HepG2 (cell line): Measurements from ENCODE around the gene HOXA11. TPM values are rescaled to one million over a fixed set of nuclear protein-coding genes. Genes with fewer than 3 reads are reported as not detected.

ENCODE experiments used
- GRHL1 ChIP-seq: sonication (generic); formaldehyde crosslinking; conservative IDR thresholded peaks from 2 replicates; pipeline ENCODE4 v1.8.0; 2022; ENCODE audit warnings: missing genetic modification reagents
- KDM6A ChIP-seq: IDR thresholded peaks from 2 replicates; pipeline ENCODE4 v1.6.1; 2016; ENCODE audit warnings: low read depth
- SOX13 ChIP-seq, 3 experiments: fragments of 450-650 bp in 1 of 3; sonication (generic) in 1 of 3; formaldehyde crosslinking in 1 of 3; IDR thresholded peaks in 2 of 3; conservative IDR thresholded peaks in 1 of 3; 2 replicates each; pipeline versions ENCODE4 v1.5.0 to v1.6.1; 2016 to 2020; ENCODE audit warnings: antibody characterized with exemption in 1 of 3, mild to moderate bottlenecking in 1 of 3, missing compliant biosample characterization in 1 of 3, missing genetic modification reagents in 1 of 3, moderate library complexity in 1 of 3
- STAG1 ChIP-seq: sonication (generic); formaldehyde crosslinking; IDR thresholded peaks from 2 replicates; pipeline ENCODE4 v1.4.0; 2020; ENCODE audit warnings: missing genetic modification reagents
- YY1 ChIP-seq: IDR thresholded peaks from 2 replicates; pipeline ENCODE4 v1.6.1; 2011; ENCODE audit warnings: low read length, low read depth, moderate library complexity, mild to moderate bottlenecking; ENCODE audit not compliant: insufficient read depth, insufficient replicate concordance
- ZNF430 ChIP-seq: sonication (generic); formaldehyde crosslinking; IDR thresholded peaks from 2 replicates; pipeline ENCODE4 v1.9.0; 2021; ENCODE audit warnings: mild to moderate bottlenecking, missing genetic modification reagents
- ZNF615 ChIP-seq: sonication (generic); formaldehyde crosslinking; IDR thresholded peaks from 2 replicates; pipeline ENCODE4 v1.5.0; 2020; ENCODE audit warnings: mild to moderate bottlenecking, missing genetic modification reagents, borderline replicate concordance
- ZNF792 ChIP-seq: IDR thresholded peaks from 2 replicates; pipeline ENCODE4 v1.6.1; 2016
- polyA plus RNA-seq, 8 experiments: library from polyadenylated mRNA; depleted of rRNA in 3 of 8; stranded (reverse) in 7 of 8; unstranded in 1 of 8; fragments of >200 nt; fragmentation: Illumina TruSeq in 4 of 8; extraction: Trizol in 4 of 8; gene quantifications; 2 replicates each; pipeline versions ENCODE4 v1.2.1 to v1.2.3, GENCODE V29; 2011 to 2016; ENCODE audit warnings: low read depth in 4 of 8, missing spikeins in 1 of 8, mixed read lengths in 1 of 8; ENCODE audit not compliant: insufficient read depth in 1 of 8
- total RNA-seq, 5 experiments: library from RNA; depleted of rRNA; stranded (reverse); fragments of >200 nt; fragmentation: Illumina TruSeq; extraction: Trizol; gene quantifications; 2 replicates each; pipeline ENCODE4 v1.2.3, GENCODE V29; 2016; ENCODE audit warnings: low read depth in 1 of 5

HOXA11 gene
- total and polyA plus RNA-seq, 2 of the 13 experiments (the other 11 are each of a cell fraction or from before 2014, with no cell fraction given) = not detected

GRCh38 chr7:27180431-27181420 lies 4.3 kb downstream of the HOXA11 start (continued):
- TF ChIP-seq GRHL1 = no peak
- TF ChIP-seq STAG1 (CRISPR knock-in tag) = no peak
- no peak for TF ChIP-seq ZNF792 (CRISPR knock-in tag)
- no peak for TF ChIP-seq YY1
- no peak for TF ChIP-seq SOX13 (IDR thresholded peaks at IDR 0.05)
- no peak for TF ChIP-seq SOX13 (CRISPR knock-in tag; conservative IDR thresholded peaks at IDR 0.05 in 1 of 2, IDR thresholded peaks at IDR 0.05 in 1 of 2)
- no peak for TF ChIP-seq ZNF615 (CRISPR knock-in tag)
- TF ChIP-seq KDM6A (CRISPR knock-in tag) = no peak
- TF ChIP-seq ZNF430 (CRISPR knock-in tag) = no peak
